H1 (cell line): ENCODE results near the gene VPS13D. TPM values are rescaled to one million over a fixed set of nuclear protein-coding genes. Genes with fewer than 3 reads are reported as not detected.

ENCODE experiments used
- CTCF ChIA-PET: fragments of 300-600 bp; sonication (Branson Sonifier 250); formaldehyde crosslinking; loops from one replicate; lab custom pipeline; 2021; ENCODE audit not compliant: partially characterized antibody; lab: Charles Lee
- POLR2A ChIA-PET: fragments of 300-600 bp; sonication (Branson Sonifier 250); formaldehyde crosslinking; loops from one replicate; lab custom pipeline; 2021; ENCODE audit warnings: inconsistent platforms; ENCODE audit not compliant: partially characterized antibody; lab: Charles Lee
- DNase-seq, 2 experiments: peaks; one replicate each; pipeline versions ENCODE4 v3.0.0 to v3.0.0-alpha.2; 2010 to 2022; ENCODE audit warnings: low spot score in 2 of 2, low read depth in 1 of 2, mixed read lengths in 1 of 2
- FAIRE-seq: peaks from 2 replicates; lab custom pipeline; 2011; peaks lifted over from hg19 to GRCh38; lab: Jason Lieb, UNC
- H2AFZ ChIP-seq: 2 replicates; pipeline ENCODE4 v1.8.1; 2012; ENCODE audit warnings: low read length, inconsistent platforms
- H2AK5ac ChIP-seq: 2 replicates; pipeline ENCODE4 v1.6.1; 2013; ENCODE audit warnings: low read depth, low read length
- H2BK120ac ChIP-seq: replicated peaks from 2 replicates; pipeline ENCODE3; 2013; ENCODE audit warnings: low read depth, low read length, inconsistent platforms
- H2BK12ac ChIP-seq: 2 replicates; pipeline ENCODE4 v1.6.1; 2013; ENCODE audit warnings: low read depth, low read length
- H2BK15ac ChIP-seq: 2 replicates; pipeline ENCODE4 v1.6.1; 2013; ENCODE audit warnings: low read length
- H2BK20ac ChIP-seq: 2 replicates; pipeline ENCODE4 v1.6.1; 2013; ENCODE audit warnings: low read length
- H2BK5ac ChIP-seq: 2 replicates; pipeline ENCODE4 v1.6.1; 2013; ENCODE audit warnings: low read depth, low read length
- H3K14ac ChIP-seq: 2 replicates; pipeline ENCODE4 v1.6.1; 2013; ENCODE audit warnings: inconsistent platforms; ENCODE audit not compliant: insufficient read length
- H3K18ac ChIP-seq: 2 replicates; pipeline ENCODE4 v1.6.1; 2013; ENCODE audit warnings: low read length; ENCODE audit errors: extremely low read depth
- H3K23ac ChIP-seq: 2 replicates; pipeline ENCODE4 v1.6.1; 2013; ENCODE audit warnings: inconsistent platforms; ENCODE audit not compliant: insufficient read length
- H3K23me2 ChIP-seq: 2 replicates; pipeline ENCODE4 v1.6.1; 2013; ENCODE audit warnings: low read depth, low read length
- H3K27ac ChIP-seq: 2 replicates; pipeline ENCODE4 v1.6.1; 2011; ENCODE audit warnings: low read depth, low read length, inconsistent platforms
- H3K27me3 ChIP-seq, 4 experiments: replicated peaks in 1 of 4; 1 replicate in 1 of 4; 2 replicates in 3 of 4; pipeline versions ENCODE4 v1.6.1 to v1.8.1; 2011 to 2013; ENCODE audit warnings: low read length in 3 of 4, mild to moderate bottlenecking in 3 of 4, inconsistent platforms in 2 of 4, mixed read lengths in 2 of 4, moderate library complexity in 1 of 4; ENCODE audit not compliant: control insufficient read depth in 3 of 4, insufficient read depth in 3 of 4; ENCODE audit errors: extremely low read depth in 1 of 4
- H3K36me3 ChIP-seq, 4 experiments: 2 replicates each; pipeline versions ENCODE4 v1.6.1 to v1.8.1; 2011 to 2013; ENCODE audit warnings: mild to moderate bottlenecking in 4 of 4, low read length in 3 of 4, moderate library complexity in 2 of 4, control low read depth in 1 of 4, inconsistent platforms in 1 of 4; ENCODE audit not compliant: insufficient read depth in 4 of 4, control insufficient read depth in 2 of 4
- H3K4ac ChIP-seq: replicated peaks from 2 replicates; pipeline ENCODE3; 2013; ENCODE audit warnings: low read length, low read depth, mixed read lengths, inconsistent platforms; ENCODE audit not compliant: insufficient read length
- H3K4me1 ChIP-seq, 4 experiments: replicated peaks in 1 of 4; 1 replicate in 1 of 4; 2 replicates in 3 of 4; pipeline versions ENCODE4 v1.6.1 to v1.8.1; 2011 to 2013; ENCODE audit warnings: low read length in 3 of 4, inconsistent platforms in 2 of 4, mixed read lengths in 1 of 4; ENCODE audit not compliant: insufficient read depth in 4 of 4, control insufficient read depth in 3 of 4
- H3K4me2 ChIP-seq, 2 experiments: 2 replicates each; pipeline versions ENCODE4 v1.6.1 to v1.8.1; 2011 to 2013; ENCODE audit warnings: low read depth in 2 of 2, low read length in 2 of 2, control low read depth in 1 of 2, inconsistent platforms in 1 of 2, mild to moderate bottlenecking in 1 of 2; ENCODE audit not compliant: insufficient read depth in 1 of 2
- H3K4me3 ChIP-seq, 4 experiments: fragments of 200-600, 300-600 bp in 1 of 4; sonication (generic), shearing (Covaris generic), sonication (Bioruptor Twin) in 1 of 4; 2 replicates each; pipeline versions ENCODE4 v1.5.1 to v1.8.1; 2011 to 2016; ENCODE audit warnings: low read length in 4 of 4, low read depth in 3 of 4, control low read depth in 2 of 4, inconsistent platforms in 2 of 4, mild to moderate bottlenecking in 2 of 4, mixed read lengths in 1 of 4, moderate library complexity in 1 of 4; ENCODE audit not compliant: insufficient read depth in 2 of 4; ENCODE audit errors: extremely low read depth in 1 of 4
- H3K56ac ChIP-seq: replicated peaks from 2 replicates; pipeline ENCODE3; 2013; ENCODE audit warnings: low read depth, mild to moderate bottlenecking, mixed read lengths, low read length, inconsistent platforms; ENCODE audit not compliant: insufficient read length
- H3K79me1 ChIP-seq: 2 replicates; pipeline ENCODE4 v1.6.1; 2013; ENCODE audit warnings: low read depth, low read length, control low read depth
- H3K79me2 ChIP-seq, 2 experiments: 2 replicates each; pipeline versions ENCODE4 v1.6.1 to v1.8.1; 2012 to 2013; ENCODE audit warnings: low read length in 2 of 2, mild to moderate bottlenecking in 2 of 2, inconsistent platforms in 1 of 2; ENCODE audit not compliant: insufficient read depth in 2 of 2, control insufficient read depth in 1 of 2
- H3K9ac ChIP-seq, 4 experiments: replicated peaks in 1 of 4; 1 replicate in 1 of 4; 2 replicates in 3 of 4; pipeline versions ENCODE4 v1.6.1 to v1.8.1; 2011 to 2013; ENCODE audit warnings: low read depth in 3 of 4, low read length in 3 of 4, control low read depth in 2 of 4, mild to moderate bottlenecking in 2 of 4, moderate library complexity in 2 of 4, inconsistent platforms in 1 of 4; ENCODE audit errors: extremely low read depth in 1 of 4
- H3K9me3 ChIP-seq, 2 experiments: 2 replicates each; pipeline versions ENCODE4 v1.6.1 to v1.8.1; 2012 to 2013; ENCODE audit warnings: mild to moderate bottlenecking in 2 of 2, moderate library complexity in 2 of 2, control low read depth in 1 of 2, inconsistent platforms in 1 of 2, low read depth in 1 of 2, low read length in 1 of 2, mixed read lengths in 1 of 2; ENCODE audit not compliant: insufficient read depth in 2 of 2
- H4K20me1 ChIP-seq, 2 experiments: replicated peaks in 1 of 2; 2 replicates each; pipeline versions ENCODE3 to v1.8.1; 2011 to 2013; ENCODE audit warnings: inconsistent platforms in 2 of 2, low read length in 2 of 2, mild to moderate bottlenecking in 1 of 2; ENCODE audit not compliant: insufficient read depth in 2 of 2, control insufficient read depth in 1 of 2
- H4K5ac ChIP-seq: 2 replicates; pipeline ENCODE4 v1.6.1; 2013; ENCODE audit warnings: low read length, low read depth, mixed read lengths, inconsistent platforms; ENCODE audit not compliant: insufficient read length
- H4K8ac ChIP-seq: 2 replicates; pipeline ENCODE4 v1.8.0; 2013; ENCODE audit warnings: mild to moderate bottlenecking, moderate library complexity, low read length, inconsistent platforms; ENCODE audit not compliant: insufficient read depth; ENCODE audit errors: extremely low read depth
- H4K91ac ChIP-seq: replicated peaks from 2 replicates; pipeline ENCODE3; 2013; ENCODE audit warnings: low read length, mixed read lengths, inconsistent platforms; ENCODE audit not compliant: insufficient read length
- PHF8 ChIP-seq: fragments of 200-600 bp; sonication (generic); conservative IDR thresholded peaks from 2 replicates; pipeline ENCODE4 v1.7.1; 2012; ENCODE audit warnings: low read depth, mild to moderate bottlenecking, inconsistent platforms, low read length, moderate library complexity
- SIRT6 ChIP-seq: IDR thresholded peaks from one replicate; pipeline ENCODE4 v1.7.1; 2012; ENCODE audit warnings: low read length, inconsistent platforms
- WGBS, 2 experiments: shearing (Covaris generic) in 1 of 2; methylation state at CpG; one replicate each; pipeline versions ENCODE4 v1.1.6 to v1.1.7; 2013 to 2015; ENCODE audit warnings: low lambda C conversion rate in 2 of 2, mixed read lengths in 2 of 2, inconsistent platforms in 1 of 2, low coverage in 1 of 2, missing lambda C conversion rate in 1 of 2; ENCODE audit not compliant: insufficient replicate concordance in 2 of 2, insufficient coverage in 1 of 2, insufficient read length in 1 of 2; ENCODE audit errors: extremely low coverage in 1 of 2, missing lambda C conversion rate in 1 of 2; 5-methylcytosine and 5-hydroxymethylcytosine counted together
- polyA plus RNA-seq, 7 experiments: library from polyadenylated mRNA; depleted of rRNA in 3 of 7; stranded (reverse) in 5 of 7; unstranded in 2 of 7; fragments of >200 nt in 5 of 7; fragments of 200-250 nt in 2 of 7; gene quantifications; 1 replicate in 5 of 7; 2 replicates in 1 of 7; 4 replicates in 1 of 7; pipeline versions ENCODE4 v1.2.1 to v1.2.3, GENCODE V29; 2011 to 2013; ENCODE audit warnings: missing spikeins in 2 of 7, mixed read lengths in 2 of 7
- total RNA-seq: library from RNA; stranded (reverse); fragmentation: NEBNext Ultra II Directional; extraction: Animal tissue kit (Norgen Biotek cat#: 25700); gene quantifications from 2 replicates; pipeline ENCODE4 v1.2.1, GENCODE V29; 2021
- TF ChIP-seq, protein P1 (sequence below): IDR thresholded peaks from 2 replicates; pipeline ENCODE4 v1.6.1; 2012; ENCODE audit warnings: low read length, inconsistent platforms

Gene VPS13D
- total and polyA plus RNA-seq, 2 of the 8 experiments (the other 6 are each of a cell fraction or from before 2014, with no cell fraction given): 10.9 to 31.2 TPM

DNA sequence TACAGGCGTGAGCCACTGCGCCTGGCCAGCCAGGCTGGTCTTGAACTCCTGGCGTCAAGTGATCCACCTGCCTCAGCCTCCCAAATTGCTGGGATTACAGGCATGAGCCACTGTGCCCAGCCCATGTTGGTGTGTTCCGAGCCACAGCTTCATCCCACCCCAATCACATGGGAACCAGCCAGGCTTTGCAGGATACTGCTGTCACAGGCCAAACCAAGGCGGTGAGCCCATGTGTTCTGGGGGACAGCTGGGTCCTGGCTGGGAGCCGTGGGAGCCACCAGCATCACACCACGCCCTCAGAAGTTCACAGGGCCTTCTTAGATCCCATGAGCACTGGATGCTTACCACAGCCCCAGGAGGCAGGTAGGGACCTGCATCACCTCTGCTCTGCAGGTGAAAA, 331.3 kb downstream of the VPS13D start:
- 96% methylated on average over 7 of the region's 7 CpGs; no CpG with 5 or more reads in 1 of the 2 experiments for WGBS, 2 experiments
- CTCF ChIA-PET: no interaction called here
- no peak overlapping the region for H4K91ac ChIP-seq
- TF ChIP-seq PHF8 (no peak), SIRT6 (no peak)
- TF ChIP-seq, protein P1, sequence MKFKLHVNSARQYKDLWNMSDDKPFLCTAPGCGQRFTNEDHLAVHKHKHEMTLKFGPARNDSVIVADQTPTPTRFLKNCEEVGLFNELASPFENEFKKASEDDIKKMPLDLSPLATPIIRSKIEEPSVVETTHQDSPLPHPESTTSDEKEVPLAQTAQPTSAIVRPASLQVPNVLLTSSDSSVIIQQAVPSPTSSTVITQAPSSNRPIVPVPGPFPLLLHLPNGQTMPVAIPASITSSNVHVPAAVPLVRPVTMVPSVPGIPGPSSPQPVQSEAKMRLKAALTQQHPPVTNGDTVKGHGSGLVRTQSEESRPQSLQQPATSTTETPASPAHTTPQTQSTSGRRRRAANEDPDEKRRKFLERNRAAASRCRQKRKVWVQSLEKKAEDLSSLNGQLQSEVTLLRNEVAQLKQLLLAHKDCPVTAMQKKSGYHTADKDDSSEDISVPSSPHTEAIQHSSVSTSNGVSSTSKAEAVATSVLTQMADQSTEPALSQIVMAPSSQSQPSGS: no peak

More for the DNA sequence above, 331.3 kb downstream of the VPS13D start:
- no peaks in the 10 kb centered on the region for H3K36me3 ChIP-seq
- H2BK15ac ChIP-seq: no peak overlapping the region
- H3K4me1 ChIP-seq: no peaks in the 10 kb centered on the region
- no peak overlapping the region for H2AK5ac ChIP-seq
- no peaks in the 10 kb centered on the region for H3K79me1 ChIP-seq
- H4K8ac ChIP-seq: no peak overlapping the region
- H4K5ac ChIP-seq: no peak overlapping the region
- no peak overlapping the region for H2AFZ ChIP-seq
- no peak overlapping the region for H2BK120ac ChIP-seq
- no peaks in the 10 kb centered on the region for H3K79me2 ChIP-seq
- H3K4ac ChIP-seq: no peak overlapping the region
- peaks cover 16 to 22% of the 10 kb centered on the region in 2 experiments for H3K9me3 ChIP-seq
- H3K4me2 ChIP-seq: no peak overlapping the region
- no peak overlapping the region for H2BK20ac ChIP-seq
- H4K20me1 ChIP-seq: no peaks in the 10 kb centered on the region
- no peak overlapping the region for H3K27ac ChIP-seq
- POLR2A ChIA-PET: no interaction called here
- H3K4me3 ChIP-seq: no peak overlapping the region
- H2BK5ac ChIP-seq: no peak overlapping the region
- no peak overlapping the region for H3K18ac ChIP-seq
- H2BK12ac ChIP-seq: no peak overlapping the region
- no peak overlapping the region for H3K56ac ChIP-seq
- no peaks in the 10 kb centered on the region for H3K27me3 ChIP-seq
- DNase-seq: no peak
- FAIRE-seq: no peak
- no peak overlapping the region for H3K9ac ChIP-seq
- H3K23me2 ChIP-seq: no peaks in the 10 kb centered on the region
- no peak overlapping the region for H3K14ac ChIP-seq
- H3K23ac ChIP-seq: no peak overlapping the region
